ENCODE data around the gene TF. TPM values are rescaled to one million over a fixed set of nuclear protein-coding genes. Genes with fewer than 3 reads are reported as not detected.

The TF gene
- total and polyA plus RNA-seq, 10 of the 15 experiments (the other 5 are each of a cell fraction or from before 2014, with no cell fraction given): under 0.01 to 8.9 (median 0.05) TPM; not detected in 1

- FAIRE-seq (no peak), ATAC-seq (no peak), DNase-seq (ENCODE audit: low read depth, low spot score) (no peak)
- ChIA-PET POLR2A (interaction anchor here (0.6 kb wide), 1 partner anchor 73 kb away, joined by 8 read pairs; no protein-coding TSS in a partner anchor), RAD21 (ENCODE audit: unreplicated experiment) (no interaction called here), CTCF (no interaction called here), SMC1A (ENCODE audit: uncharacterized antibody, unreplicated experiment) (no interaction called here)
- Histone ChIP-seq H3K4me1 (ENCODE audit: control insufficient read depth, insufficient read depth, low read length) (no peaks in the 10 kb centered on the region), H3K9ac (ENCODE audit: control insufficient read depth, insufficient read depth, low read length) (no peak overlapping the region), H3K36me3 (ENCODE audit: control insufficient read depth in 2 of 2, insufficient read depth in 2 of 2, low read length in 1 of 2) (no peaks in the 10 kb centered on the region), H3K4me2 (ENCODE audit: control insufficient read depth, insufficient read depth) (no peak overlapping the region), H3K27me3 (replicated peaks in 1 of 2; ENCODE audit: control insufficient read depth in 2 of 2, insufficient read depth in 2 of 2, low read length in 1 of 2) (peaks cover 5 to 6% of the 10 kb centered on the region in 2 experiments; a peak in 2 of 4 replicates), H2AFZ (ENCODE audit: control insufficient read depth, low read depth, low read length) (no peak overlapping the region), H3K4me3 (no peak overlapping the region), H3K79me2 (ENCODE audit: control insufficient read depth, insufficient read depth, low read length) (no peaks in the 10 kb centered on the region), H4K20me1 (ENCODE audit: control insufficient read depth, insufficient read depth) (no peaks in the 10 kb centered on the region), H3K27ac (ENCODE audit: control insufficient read depth, insufficient read depth) (no peak overlapping the region), H3K9me3 (replicated peaks; ENCODE audit: control insufficient read depth, insufficient read depth, low read length) (no peaks in the 10 kb centered on the region)
- 0% methylated on average over 1 of the region's 1 CpG for WGBS (ENCODE audit: insufficient coverage, insufficient replicate concordance, low lambda C conversion rate, missing lambda C conversion rate)
- no TSS peak for BruUV-seq (replicated peaks)
- intact Hi-C loops (cut with micrococcal nuclease; ENCODE audit: unreplicated experiment): no loop called here
- TF ChIP-seq RELB (IDR thresholded peaks at IDR 0.05; ENCODE audit: low read depth) (no peak), MYB (IDR thresholded peaks at IDR 0.05; ENCODE audit: borderline replicate concordance, low read depth, low read length) (no peak), ZSCAN29 (IDR thresholded peaks at IDR 0.05) (no peak), SMAD5 (IDR thresholded peaks at IDR 0.05; ENCODE audit: low read depth) (no peak), SP1 (IDR thresholded peaks at IDR 0.05; ENCODE audit: low read depth, low read length) (no peak), EED (IDR thresholded peaks at IDR 0.05; ENCODE audit: low read depth) (no peak), RAD51 (IDR thresholded peaks at IDR 0.05) (no peak), HDAC6 (IDR thresholded peaks at IDR 0.05; ENCODE audit: unreplicated experiment) (no peak), MTA3 (IDR thresholded peaks at IDR 0.05; ENCODE audit: borderline replicate concordance, low read length) (no peak), MAX (IDR thresholded peaks at IDR 0.05; ENCODE audit: low read depth, low read length) (no peak), GATAD2B (conservative IDR thresholded peaks at IDR 0.05; ENCODE audit: low read depth) (no peak), MLLT1 (IDR thresholded peaks at IDR 0.05) (no peak), RB1 (IDR thresholded peaks at IDR 0.05; ENCODE audit: borderline replicate concordance) (no peak), STAT1 (conservative IDR thresholded peaks at IDR 0.05) (no peak)
- in situ Hi-C loops (cut with MboI): no loop called here
Measured at GRCh38 chr3:133747373-133747772, 1.2 kb downstream of the TF start.

Measured in GM12878 (cell line).